AG10803 (cell line): ENCODE measurements around the gene LRRC37A3.

Experiments used
- DNase-seq: peaks from one replicate; pipeline ENCODE4 v3.0.0; 2010; ENCODE audit warnings: low read depth
- H3K4me3 ChIP-seq: 2 replicates; pipeline ENCODE4 v1.5.1; 2011; ENCODE audit warnings: mild to moderate bottlenecking, low read length, control low read depth
- TF ChIP-seq, protein P1 (sequence below): conservative IDR thresholded peaks from 2 replicates; pipeline ENCODE4 v1.5.1; 2011; ENCODE audit warnings: mild to moderate bottlenecking, low read length, control low read depth, inconsistent platforms

LRRC37A3 gene

DNA sequence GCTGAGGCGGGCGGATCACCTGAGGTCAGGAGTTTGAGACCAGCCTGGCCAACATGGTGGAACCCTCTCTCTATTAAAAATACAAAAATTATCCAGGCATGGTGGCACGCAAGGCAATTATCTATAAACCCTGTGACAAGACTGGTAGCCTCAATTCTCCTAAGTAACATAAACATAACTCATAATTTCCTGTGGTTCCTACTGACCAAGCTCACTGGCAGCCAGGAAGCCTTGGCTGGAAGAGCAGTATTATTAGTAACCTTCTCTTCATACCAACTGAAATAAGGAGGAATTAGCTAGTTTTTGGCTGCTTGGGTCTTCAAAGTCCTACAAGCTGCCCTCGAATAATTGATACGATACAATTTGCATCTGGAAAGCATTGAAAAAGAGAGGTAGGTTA, 31.6 kb upstream of the LRRC37A3 start:
- no peak overlapping the region for H3K4me3 ChIP-seq
- TF ChIP-seq, protein P1, sequence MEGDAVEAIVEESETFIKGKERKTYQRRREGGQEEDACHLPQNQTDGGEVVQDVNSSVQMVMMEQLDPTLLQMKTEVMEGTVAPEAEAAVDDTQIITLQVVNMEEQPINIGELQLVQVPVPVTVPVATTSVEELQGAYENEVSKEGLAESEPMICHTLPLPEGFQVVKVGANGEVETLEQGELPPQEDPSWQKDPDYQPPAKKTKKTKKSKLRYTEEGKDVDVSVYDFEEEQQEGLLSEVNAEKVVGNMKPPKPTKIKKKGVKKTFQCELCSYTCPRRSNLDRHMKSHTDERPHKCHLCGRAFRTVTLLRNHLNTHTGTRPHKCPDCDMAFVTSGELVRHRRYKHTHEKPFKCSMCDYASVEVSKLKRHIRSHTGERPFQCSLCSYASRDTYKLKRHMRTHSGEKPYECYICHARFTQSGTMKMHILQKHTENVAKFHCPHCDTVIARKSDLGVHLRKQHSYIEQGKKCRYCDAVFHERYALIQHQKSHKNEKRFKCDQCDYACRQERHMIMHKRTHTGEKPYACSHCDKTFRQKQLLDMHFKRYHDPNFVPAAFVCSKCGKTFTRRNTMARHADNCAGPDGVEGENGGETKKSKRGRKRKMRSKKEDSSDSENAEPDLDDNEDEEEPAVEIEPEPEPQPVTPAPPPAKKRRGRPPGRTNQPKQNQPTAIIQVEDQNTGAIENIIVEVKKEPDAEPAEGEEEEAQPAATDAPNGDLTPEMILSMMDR: no peak
- no peak for DNase-seq

- TF ChIP-seq, protein P1: no peak
These were observed 27.9 kb upstream of the LRRC37A3 start for GRCh38 chr17:64947152-64947551.

DNA sequence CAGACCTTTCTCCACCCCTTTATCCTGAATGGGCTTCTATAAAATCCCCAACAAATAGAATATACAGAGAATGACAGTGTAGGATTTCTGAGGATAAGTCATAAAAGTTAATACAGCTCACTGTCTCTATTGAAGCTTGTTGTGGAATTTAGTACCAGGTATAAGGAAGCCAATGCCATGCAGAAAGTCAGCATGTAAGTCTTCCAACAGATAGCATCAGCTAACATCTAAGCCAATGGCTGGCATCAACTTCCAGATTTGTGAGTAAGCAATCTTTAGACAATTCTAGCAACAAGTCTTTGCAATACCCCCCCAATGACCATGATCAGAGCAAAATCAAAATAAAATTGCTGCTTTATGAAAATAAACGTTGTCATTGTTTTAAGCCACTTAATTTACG, 22.5 kb upstream of the LRRC37A3 start:
- no peak for DNase-seq
- TF ChIP-seq, protein P1: no peak
- no peak overlapping the region for H3K4me3 ChIP-seq

More at GRCh38 chr17:64947152-64947551, 27.9 kb upstream of the LRRC37A3 start:
- H3K4me3 ChIP-seq: no peak overlapping the region
- no peak for DNase-seq

GRCh38 chr17:64941045-64941444, 21.8 kb upstream of the LRRC37A3 start:
- TF ChIP-seq, protein P1: no peak
- no peak overlapping the region for H3K4me3 ChIP-seq

DNA sequence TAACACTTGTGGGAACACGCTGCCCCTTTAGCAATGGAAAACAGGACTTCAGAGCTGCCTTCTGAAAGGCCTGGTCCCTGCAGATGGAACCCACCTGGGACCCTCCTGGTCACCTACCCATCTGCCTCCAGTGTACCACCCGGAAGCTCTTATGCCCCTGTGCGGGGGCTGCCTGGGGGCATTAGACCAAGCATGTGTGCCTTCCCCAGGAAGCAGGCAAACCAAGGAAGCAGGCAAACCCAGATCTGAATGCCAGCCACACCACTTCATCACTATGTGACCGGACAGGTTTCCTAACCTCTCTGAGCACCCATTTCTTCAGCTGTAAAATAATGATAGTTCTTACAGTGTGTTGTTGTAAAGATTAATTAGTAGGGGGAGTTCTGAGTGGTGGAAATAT, 20.8 kb upstream of the LRRC37A3 start:
- DNase-seq: no peak
- H3K4me3 ChIP-seq: no peak overlapping the region
- TF ChIP-seq, protein P1: no peak

More at GRCh38 chr17:64941045-64941444, 21.8 kb upstream of the LRRC37A3 start:
- DNase-seq: no peak

- TF ChIP-seq, protein P1: peak; percentile 51
- peak; percentile 15 for DNase-seq
- no peak overlapping the region for H3K4me3 ChIP-seq
These were observed 19.7 kb upstream of the LRRC37A3 start for GRCh38 chr17:64938925-64939474.

DNA sequence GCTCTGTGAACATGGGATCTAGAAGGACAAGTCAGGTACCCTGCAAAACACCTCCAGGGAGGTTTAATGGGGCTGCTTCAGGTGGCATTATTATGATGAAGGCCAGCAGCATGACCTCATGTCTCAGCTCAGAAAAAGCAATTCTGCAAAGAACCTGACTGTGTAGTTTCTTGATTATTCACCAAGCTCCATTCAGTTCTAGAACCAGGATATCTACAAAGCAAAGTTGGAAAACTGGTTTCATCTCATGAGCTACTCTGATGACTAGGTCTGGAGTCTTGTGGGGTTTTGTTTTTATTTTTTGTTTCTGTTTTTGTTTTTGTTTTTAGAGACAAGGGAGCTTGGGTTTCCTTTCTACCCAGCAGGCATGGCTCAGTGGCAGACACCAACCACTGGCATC, 19.0 kb upstream of the LRRC37A3 start:
- no peak for DNase-seq
- no peak overlapping the region for H3K4me3 ChIP-seq
- TF ChIP-seq, protein P1: no peak
